ENCODE measurements around the gene SINHCAF. TPM values are rescaled to one million over a fixed set of nuclear protein-coding genes. Genes with fewer than 3 reads are reported as not detected.

The SINHCAF gene
- total RNA-seq, 3 donors from 2014 or later = 11.8 to 76.5 (median 54.7) TPM

GRCh38 chr12:31321186-31321896 is 4.6 kb downstream of the SINHCAF start:
- Histone ChIP-seq H3K4me3 (no peak overlapping the region), H3K9me3 (no peaks in the 10 kb centered on the region), H3K27me3 (no peaks in the 10 kb centered on the region), H3K4me1 (peaks cover 0 to 3% of the 10 kb centered on the region in 2 donors), H3K36me3 (no peaks in the 10 kb centered on the region), H3K27ac (no peak overlapping the region)
- intact Hi-C loops (cut with DNase I; ENCODE audit: low total_unique reads) = no loop called here
- TF ChIP-seq CTCF (IDR thresholded peaks at IDR 0.05) (no peak), POLR2A (IDR thresholded peaks at IDR 0.05) (no peak), POLR2AphosphoS5 (IDR thresholded peaks at IDR 0.05) (no peak)
- no peak for DNase-seq (ENCODE audit: low spot score in 2 of 2)

GRCh38 chr12:31318657-31319269 is 7.2 kb downstream of the SINHCAF start:
- Histone ChIP-seq H3K27ac (no peak overlapping the region), H3K4me3 (no peak overlapping the region), H3K9me3 (no peaks in the 10 kb centered on the region), H3K4me1 (peaks cover 0 to 3% of the 10 kb centered on the region in 2 donors), H3K36me3 (no peaks in the 10 kb centered on the region), H3K27me3 (no peaks in the 10 kb centered on the region)
- intact Hi-C loops (cut with DNase I; ENCODE audit: low total_unique reads) = no loop called here
- DNase-seq (ENCODE audit: low spot score in 2 of 2) = no peak
- no peak for TF ChIP-seq POLR2AphosphoS5 (IDR thresholded peaks at IDR 0.05)
- TF ChIP-seq CTCF (IDR thresholded peaks at IDR 0.05) = no peak
- TF ChIP-seq POLR2A (IDR thresholded peaks at IDR 0.05) = no peak

GRCh38 chr12:31317471-31318395 is 8.2 kb downstream of the SINHCAF start:
- TF ChIP-seq POLR2AphosphoS5 (IDR thresholded peaks at IDR 0.05) (no peak), POLR2A (IDR thresholded peaks at IDR 0.05) (no peak), CTCF (IDR thresholded peaks at IDR 0.05) (no peak)
- H3K27me3 ChIP-seq = no peaks in the 10 kb centered on the region
- H3K4me3 ChIP-seq = peak overlapping the region; percentile 25 to 45 (median 29)
- intact Hi-C loops (cut with DNase I; ENCODE audit: low total_unique reads) = no loop called here
- DNase-seq (ENCODE audit: low spot score in 2 of 2) = no peak
- H3K4me1 ChIP-seq = peaks cover 0 to 3% of the 10 kb centered on the region in 2 donors
- H3K9me3 ChIP-seq = no peaks in the 10 kb centered on the region
- peak overlapping the region in 1 of 2 donors; percentile 67 for H3K27ac ChIP-seq
- no peaks in the 10 kb centered on the region for H3K36me3 ChIP-seq

GRCh38 chr12:31316891-31317290 is 9.1 kb downstream of the SINHCAF start:
- Histone ChIP-seq H3K27ac (peak overlapping the region in 1 of 2 donors; percentile 67), H3K36me3 (no peaks in the 10 kb centered on the region), H3K9me3 (no peaks in the 10 kb centered on the region), H3K4me3 (peak overlapping the region in 2 of 3 donors; percentile 25 to 29), H3K4me1 (peaks cover 0 to 3% of the 10 kb centered on the region in 2 donors), H3K27me3 (no peaks in the 10 kb centered on the region)
- TF ChIP-seq POLR2A (IDR thresholded peaks at IDR 0.05) (no peak), POLR2AphosphoS5 (IDR thresholded peaks at IDR 0.05) (no peak), CTCF (IDR thresholded peaks at IDR 0.05) (no peak)
- no peak for DNase-seq (ENCODE audit: low spot score in 2 of 2)
- intact Hi-C loops (cut with DNase I; ENCODE audit: low total_unique reads) = no loop called here

Data from breast epithelium (tissue), 4 donors.